Adipocyte (in vitro differentiated cells): ENCODE results near the gene UNCX.

Experiments
- DNase-seq: peaks from one replicate; pipeline ENCODE4 v3.0.0-alpha.2; 2015; ENCODE audit warnings: low read depth
- H3K27me3 ChIP-seq: replicated peaks from 2 replicates; pipeline ENCODE4 v1.7.0; 2013; ENCODE audit warnings: mild to moderate bottlenecking, low read length, moderate library complexity; ENCODE audit not compliant: control insufficient read depth, insufficient read depth
- H3K36me3 ChIP-seq: 2 replicates; pipeline ENCODE4 v1.7.0; 2013; ENCODE audit warnings: low read length, mild to moderate bottlenecking, moderate library complexity; ENCODE audit not compliant: control insufficient read depth, insufficient read depth, severe bottlenecking
- H3K4me1 ChIP-seq: 2 replicates; pipeline ENCODE4 v1.7.0; 2013; ENCODE audit warnings: mild to moderate bottlenecking, low read length, moderate library complexity; ENCODE audit not compliant: control insufficient read depth, insufficient read depth
- H3K4me3 ChIP-seq: 2 replicates; pipeline ENCODE4 v1.7.0; 2013; ENCODE audit warnings: mild to moderate bottlenecking, low read length, moderate library complexity
- H3K9ac ChIP-seq: 2 replicates; pipeline ENCODE4 v1.7.0; 2013; ENCODE audit warnings: mild to moderate bottlenecking, low read length, moderate library complexity
- H3K9me3 ChIP-seq: 2 replicates; pipeline ENCODE4 v1.7.0; 2013; ENCODE audit warnings: mild to moderate bottlenecking, low read length, moderate library complexity; ENCODE audit not compliant: control insufficient read depth

Gene UNCX

GRCh38 chr7:1234881-1235500 is 2.3 kb downstream of the UNCX start:
- Histone ChIP-seq H3K36me3 (no peaks in the 10 kb centered on the region), H3K9ac (no peak overlapping the region), H3K9me3 (peaks cover 3% of the 10 kb centered on the region), H3K4me3 (no peak overlapping the region), H3K27me3 (peaks cover 59% of the 10 kb centered on the region), H3K4me1 (no peaks in the 10 kb centered on the region)
- DNase-seq = no peak

GRCh38 chr7:1235501-1236131 is 2.9 kb downstream of the UNCX start:
- H3K4me3 ChIP-seq = no peak overlapping the region
- no peak overlapping the region for H3K9ac ChIP-seq
- no peaks in the 10 kb centered on the region for H3K36me3 ChIP-seq
- DNase-seq = no peak
- peaks cover 3% of the 10 kb centered on the region for H3K9me3 ChIP-seq
- H3K27me3 ChIP-seq = peaks cover 61% of the 10 kb centered on the region
- H3K4me1 ChIP-seq = no peaks in the 10 kb centered on the region

- no peak overlapping the region for H3K4me3 ChIP-seq
- DNase-seq = no peak
- H3K4me1 ChIP-seq = no peaks in the 10 kb centered on the region
- no peak overlapping the region for H3K9ac ChIP-seq
- peaks cover 3% of the 10 kb centered on the region for H3K9me3 ChIP-seq
- H3K36me3 ChIP-seq = no peaks in the 10 kb centered on the region
- H3K27me3 ChIP-seq = peaks cover 59% of the 10 kb centered on the region
Observed at GRCh38 chr7:1236132-1236661, 3.5 kb downstream of the UNCX start.

GRCh38 chr7:1236831-1237701 is 4.4 kb downstream of the UNCX start:
- DNase-seq = no peak
- peaks cover 56% of the 10 kb centered on the region for H3K27me3 ChIP-seq

GRCh38 chr7:1237704-1238255 is 5.1 kb downstream of the UNCX start:
- no peaks in the 10 kb centered on the region for H3K4me1 ChIP-seq
- peaks cover 56% of the 10 kb centered on the region for H3K27me3 ChIP-seq
- DNase-seq = no peak
- H3K36me3 ChIP-seq = no peaks in the 10 kb centered on the region
- H3K9ac ChIP-seq = no peak overlapping the region
- H3K9me3 ChIP-seq = peaks cover 3% of the 10 kb centered on the region
- no peak overlapping the region for H3K4me3 ChIP-seq

More at GRCh38 chr7:1236831-1237701, 4.4 kb downstream of the UNCX start:
- Histone ChIP-seq H3K9me3 (peaks cover 3% of the 10 kb centered on the region), H3K4me1 (no peaks in the 10 kb centered on the region), H3K4me3 (no peak overlapping the region), H3K36me3 (no peaks in the 10 kb centered on the region), H3K9ac (no peak overlapping the region)

- no peak overlapping the region for H3K9ac ChIP-seq
- no peak for DNase-seq
- no peak overlapping the region for H3K4me3 ChIP-seq
- H3K4me1 ChIP-seq = no peaks in the 10 kb centered on the region
- peaks cover 3% of the 10 kb centered on the region for H3K9me3 ChIP-seq
- H3K27me3 ChIP-seq = peaks cover 62% of the 10 kb centered on the region
- H3K36me3 ChIP-seq = no peaks in the 10 kb centered on the region
Observed at GRCh38 chr7:1238450-1238882, 5.8 kb downstream of the UNCX start.

- peaks cover 66% of the 10 kb centered on the region for H3K27me3 ChIP-seq
- no peaks in the 10 kb centered on the region for H3K4me1 ChIP-seq
- no peak for DNase-seq
- no peaks in the 10 kb centered on the region for H3K36me3 ChIP-seq
- H3K9me3 ChIP-seq = peaks cover 3% of the 10 kb centered on the region
- H3K9ac ChIP-seq = no peak overlapping the region
- no peak overlapping the region for H3K4me3 ChIP-seq
Observed at GRCh38 chr7:1238931-1239802, 6.5 kb downstream of the UNCX start.

- no peaks in the 10 kb centered on the region for H3K4me1 ChIP-seq
- H3K36me3 ChIP-seq = no peaks in the 10 kb centered on the region
- no peak overlapping the region for H3K9ac ChIP-seq
- no peak for DNase-seq
- H3K9me3 ChIP-seq = peaks cover 3% of the 10 kb centered on the region
- no peak overlapping the region for H3K4me3 ChIP-seq
- H3K27me3 ChIP-seq = peaks cover 66% of the 10 kb centered on the region
Observed at GRCh38 chr7:1239803-1240516, 7.3 kb downstream of the UNCX start.

- H3K9me3 ChIP-seq = peaks cover 3% of the 10 kb centered on the region
- H3K9ac ChIP-seq = no peak overlapping the region
- peaks cover 68% of the 10 kb centered on the region for H3K27me3 ChIP-seq
- H3K36me3 ChIP-seq = no peaks in the 10 kb centered on the region
- no peak overlapping the region for H3K4me3 ChIP-seq
- H3K4me1 ChIP-seq = no peaks in the 10 kb centered on the region
- DNase-seq = no peak
Observed at GRCh38 chr7:1240517-1241257, 8.0 kb downstream of the UNCX start.
